Measurements from ENCODE around the gene CNMD.

Gene CNMD

DNA sequence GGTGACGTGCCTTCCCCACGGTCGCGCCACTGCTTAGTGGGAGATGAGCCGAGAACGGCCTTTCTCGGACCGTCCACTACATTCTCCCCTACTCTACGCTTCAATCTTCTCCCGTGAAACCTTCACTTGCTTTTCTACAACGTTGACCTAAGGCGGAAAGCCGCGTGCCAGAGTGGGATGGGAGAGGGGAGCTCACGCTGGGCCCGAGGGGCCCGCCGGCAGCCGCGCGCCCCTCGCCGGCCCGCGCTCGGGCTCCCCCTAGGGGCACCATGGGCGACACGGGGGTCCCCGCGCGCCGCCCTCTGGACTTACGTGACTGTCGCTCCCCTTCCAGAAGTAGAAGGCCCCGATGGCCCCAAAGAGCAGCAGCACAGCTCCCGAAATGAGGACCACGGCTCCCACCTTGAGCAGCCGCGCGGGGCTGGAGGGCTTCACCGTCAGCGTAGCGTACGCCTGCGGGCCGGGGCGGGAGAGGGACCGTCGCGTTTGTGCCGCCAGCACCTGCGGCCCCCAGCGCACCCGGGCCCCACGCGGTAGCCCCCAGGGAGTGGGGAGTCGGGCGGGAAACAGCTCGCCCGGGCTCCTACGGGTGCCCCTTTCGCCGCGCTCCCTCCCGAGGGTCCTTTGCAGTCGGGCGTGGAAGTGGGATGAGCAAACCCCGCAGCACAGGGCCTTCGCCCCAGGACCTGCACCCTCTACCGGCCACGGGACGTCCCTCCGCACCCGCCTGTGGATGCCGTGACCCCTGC lies 727 bp downstream of the CNMD start:
- TF ChIP-seq EZH2 (IDR thresholded peaks at IDR 0.05; ENCODE audit: borderline replicate concordance, low read length), result no peak
- TF ChIP-seq, protein P1, sequence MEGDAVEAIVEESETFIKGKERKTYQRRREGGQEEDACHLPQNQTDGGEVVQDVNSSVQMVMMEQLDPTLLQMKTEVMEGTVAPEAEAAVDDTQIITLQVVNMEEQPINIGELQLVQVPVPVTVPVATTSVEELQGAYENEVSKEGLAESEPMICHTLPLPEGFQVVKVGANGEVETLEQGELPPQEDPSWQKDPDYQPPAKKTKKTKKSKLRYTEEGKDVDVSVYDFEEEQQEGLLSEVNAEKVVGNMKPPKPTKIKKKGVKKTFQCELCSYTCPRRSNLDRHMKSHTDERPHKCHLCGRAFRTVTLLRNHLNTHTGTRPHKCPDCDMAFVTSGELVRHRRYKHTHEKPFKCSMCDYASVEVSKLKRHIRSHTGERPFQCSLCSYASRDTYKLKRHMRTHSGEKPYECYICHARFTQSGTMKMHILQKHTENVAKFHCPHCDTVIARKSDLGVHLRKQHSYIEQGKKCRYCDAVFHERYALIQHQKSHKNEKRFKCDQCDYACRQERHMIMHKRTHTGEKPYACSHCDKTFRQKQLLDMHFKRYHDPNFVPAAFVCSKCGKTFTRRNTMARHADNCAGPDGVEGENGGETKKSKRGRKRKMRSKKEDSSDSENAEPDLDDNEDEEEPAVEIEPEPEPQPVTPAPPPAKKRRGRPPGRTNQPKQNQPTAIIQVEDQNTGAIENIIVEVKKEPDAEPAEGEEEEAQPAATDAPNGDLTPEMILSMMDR (IDR thresholded peaks at IDR 0.05; ENCODE audit: low read length), result no peak
- Histone ChIP-seq H3F3A (ENCODE audit: insufficient read depth, low read length) (no peaks in the 10 kb centered on the region), H4K20me1 (ENCODE audit: insufficient read depth, low read length) (no peaks in the 10 kb centered on the region), H3K9ac (ENCODE audit: low read length) (no peak overlapping the region), H3K36me3 (ENCODE audit: insufficient read depth, low read length) (no peaks in the 10 kb centered on the region), H3K9me3 (ENCODE audit: low read length) (no peaks in the 10 kb centered on the region), H3K9me2 (ENCODE audit: low read depth, low read length) (no peaks in the 10 kb centered on the region), H3K4me1 (ENCODE audit: insufficient read depth, low read length, severe bottlenecking) (no peaks in the 10 kb centered on the region), H2AFZ (ENCODE audit: low read length) (no peak overlapping the region), H3K4me2 (ENCODE audit: low read length) (no peak overlapping the region), H3K79me2 (ENCODE audit: insufficient read depth, low read length) (no peaks in the 10 kb centered on the region), H3K27me3 (ENCODE audit: insufficient read depth, low read length) (no peaks in the 10 kb centered on the region), H3K27ac (ENCODE audit: low read depth, low read length, poor library complexity, severe bottlenecking) (no peak overlapping the region), H3K4me3 (ENCODE audit: low read depth, low read length, poor library complexity, severe bottlenecking) (no peak overlapping the region)

GRCh38 chr13:52737965-52738364 lies 1.7 kb downstream of the CNMD start:
- no peak overlapping the region for H3K4me3 ChIP-seq (ENCODE audit: low read depth, low read length, poor library complexity, severe bottlenecking)
- H3K9me2 ChIP-seq (ENCODE audit: low read depth, low read length), result no peaks in the 10 kb centered on the region

DNA sequence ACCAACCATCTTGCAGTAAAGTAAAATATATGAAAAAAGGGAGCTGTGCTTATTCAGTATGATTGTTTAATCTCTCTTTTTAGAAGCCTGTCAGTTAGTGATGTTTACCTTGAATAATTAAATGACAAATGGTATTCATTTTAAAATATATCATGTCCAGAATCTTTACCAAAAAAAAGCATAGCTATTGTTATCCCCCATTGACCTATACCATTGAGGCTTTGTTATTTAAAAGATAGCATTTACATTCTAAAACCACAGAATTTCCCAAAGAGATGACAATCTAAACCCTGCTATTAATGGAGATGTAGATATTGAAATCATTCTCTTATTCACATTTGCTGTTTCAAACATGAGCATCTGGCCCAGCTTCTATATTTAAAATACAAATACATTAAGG lies 2.2 kb downstream of the CNMD start:
- Histone ChIP-seq H3K9me3 (ENCODE audit: low read length) (no peaks in the 10 kb centered on the region), H3K4me2 (ENCODE audit: low read length) (no peak overlapping the region), H3K27ac (ENCODE audit: low read depth, low read length, poor library complexity, severe bottlenecking) (no peak overlapping the region), H3F3A (ENCODE audit: insufficient read depth, low read length) (no peaks in the 10 kb centered on the region), H3K9ac (ENCODE audit: low read length) (no peak overlapping the region), H3K4me1 (ENCODE audit: insufficient read depth, low read length, severe bottlenecking) (no peaks in the 10 kb centered on the region), H3K4me3 (ENCODE audit: low read depth, low read length, poor library complexity, severe bottlenecking) (no peak overlapping the region), H2AFZ (ENCODE audit: low read length) (no peak overlapping the region), H3K27me3 (ENCODE audit: insufficient read depth, low read length) (no peaks in the 10 kb centered on the region), H3K9me2 (ENCODE audit: low read depth, low read length) (no peaks in the 10 kb centered on the region), H3K79me2 (ENCODE audit: insufficient read depth, low read length) (no peaks in the 10 kb centered on the region), H3K36me3 (ENCODE audit: insufficient read depth, low read length) (no peaks in the 10 kb centered on the region), H4K20me1 (ENCODE audit: insufficient read depth, low read length) (no peaks in the 10 kb centered on the region)
- TF ChIP-seq, protein P1 (IDR thresholded peaks at IDR 0.05; ENCODE audit: low read length), result no peak
- no peak for TF ChIP-seq EZH2 (IDR thresholded peaks at IDR 0.05; ENCODE audit: borderline replicate concordance, low read length)

More at GRCh38 chr13:52737965-52738364, 1.7 kb downstream of the CNMD start:
- no peak overlapping the region for H3K4me2 ChIP-seq (ENCODE audit: low read length)
- TF ChIP-seq, protein P1 (IDR thresholded peaks at IDR 0.05; ENCODE audit: low read length), result no peak
- no peak for TF ChIP-seq EZH2 (IDR thresholded peaks at IDR 0.05; ENCODE audit: borderline replicate concordance, low read length)
- H3K79me2 ChIP-seq (ENCODE audit: insufficient read depth, low read length), result no peaks in the 10 kb centered on the region
- no peaks in the 10 kb centered on the region for H3K36me3 ChIP-seq (ENCODE audit: insufficient read depth, low read length)
- H3K27me3 ChIP-seq (ENCODE audit: insufficient read depth, low read length), result no peaks in the 10 kb centered on the region
- H2AFZ ChIP-seq (ENCODE audit: low read length), result no peak overlapping the region
- H3K4me1 ChIP-seq (ENCODE audit: insufficient read depth, low read length, severe bottlenecking), result no peaks in the 10 kb centered on the region
- no peaks in the 10 kb centered on the region for H3F3A ChIP-seq (ENCODE audit: insufficient read depth, low read length)
- H3K9ac ChIP-seq (ENCODE audit: low read length), result no peak overlapping the region
- H4K20me1 ChIP-seq (ENCODE audit: insufficient read depth, low read length), result no peaks in the 10 kb centered on the region
- H3K9me3 ChIP-seq (ENCODE audit: low read length), result no peaks in the 10 kb centered on the region
- no peak overlapping the region for H3K27ac ChIP-seq (ENCODE audit: low read depth, low read length, poor library complexity, severe bottlenecking)

Measured in OCI-LY1 (cell line).